H9 (cell line): ENCODE results near the gene UBP1. TPM values are rescaled to one million over a fixed set of nuclear protein-coding genes. Genes with fewer than 3 reads are reported as not detected.
A peak's percentile ranks its signal among the peaks of the same experiment; 100 is the strongest.

ENCODE experiments used
- DNase-seq: peaks from one replicate; pipeline ENCODE4 v3.0.0-alpha.2; 2017
- H2AFZ ChIP-seq: one replicate; pipeline ENCODE4 v1.6.1; 2013; ENCODE audit warnings: mild to moderate bottlenecking, low read length, control low read depth, moderate library complexity
- H2AK5ac ChIP-seq: 2 replicates; pipeline ENCODE4 v1.6.1; 2013; ENCODE audit warnings: low read length, control low read depth, mixed read lengths; ENCODE audit not compliant: insufficient read length
- H2BK120ac ChIP-seq: one replicate; pipeline ENCODE4 v1.6.1; 2013; ENCODE audit warnings: low read depth, mild to moderate bottlenecking, low read length, control low read depth, inconsistent platforms; ENCODE audit not compliant: poor library complexity, severe bottlenecking
- H2BK12ac ChIP-seq: 2 replicates; pipeline ENCODE4 v1.6.1; 2013; ENCODE audit warnings: low read length, control low read depth, mixed read lengths, low read depth; ENCODE audit not compliant: insufficient read length
- H2BK15ac ChIP-seq: 2 replicates; pipeline ENCODE4 v1.6.1; 2013; ENCODE audit warnings: low read depth, low read length, control low read depth
- H2BK20ac ChIP-seq: one replicate; pipeline ENCODE4 v1.6.1; 2013; ENCODE audit warnings: low read depth, mild to moderate bottlenecking, low read length, control low read depth, inconsistent platforms; ENCODE audit not compliant: poor library complexity, severe bottlenecking
- H2BK5ac ChIP-seq: 2 replicates; pipeline ENCODE4 v1.6.1; 2013; ENCODE audit warnings: low read length, control low read depth, mixed read lengths; ENCODE audit not compliant: insufficient read length
- H3K14ac ChIP-seq: 2 replicates; pipeline ENCODE4 v1.6.1; 2013; ENCODE audit warnings: low read length, control low read depth; ENCODE audit not compliant: insufficient read depth
- H3K18ac ChIP-seq: 2 replicates; pipeline ENCODE4 v1.6.1; 2013; ENCODE audit warnings: low read depth, mild to moderate bottlenecking, mixed read lengths, low read length, control low read depth; ENCODE audit not compliant: insufficient read length
- H3K23ac ChIP-seq: 2 replicates; pipeline ENCODE4 v1.6.1; 2013; ENCODE audit warnings: low read length, control low read depth, mixed read lengths, low read depth; ENCODE audit not compliant: insufficient read length
- H3K23me2 ChIP-seq: 2 replicates; pipeline ENCODE4 v1.6.1; 2013; ENCODE audit warnings: low read depth, mild to moderate bottlenecking, mixed read lengths, low read length, control low read depth; ENCODE audit not compliant: insufficient read length, poor library complexity, severe bottlenecking
- H3K27ac ChIP-seq: 2 replicates; pipeline ENCODE4 v1.5.1; 2013; ENCODE audit warnings: low read length, control low read depth, mixed read lengths, low read depth; ENCODE audit not compliant: insufficient read length
- H3K27me3 ChIP-seq: 2 replicates; pipeline ENCODE4 v1.6.1; 2013; ENCODE audit warnings: low read length, control low read depth, inconsistent platforms; ENCODE audit not compliant: insufficient read depth
- H3K4ac ChIP-seq: 2 replicates; pipeline ENCODE4 v1.6.1; 2013; ENCODE audit warnings: low read depth, mild to moderate bottlenecking, control low read depth, inconsistent platforms, low read length, moderate library complexity
- H3K4me1 ChIP-seq: 2 replicates; pipeline ENCODE4 v1.6.1; 2013; ENCODE audit warnings: low read length, control low read depth, inconsistent platforms; ENCODE audit not compliant: insufficient read depth
- H3K4me2 ChIP-seq: 2 replicates; pipeline ENCODE4 v1.6.1; 2013; ENCODE audit warnings: low read length, control low read depth, mixed read lengths; ENCODE audit not compliant: insufficient read length, insufficient read depth
- H3K56ac ChIP-seq: 2 replicates; pipeline ENCODE4 v1.6.1; 2013; ENCODE audit warnings: low read depth, mild to moderate bottlenecking, mixed read lengths, low read length, control low read depth; ENCODE audit not compliant: insufficient read length
- H3K79me1 ChIP-seq: 2 replicates; pipeline ENCODE4 v1.6.1; 2013; ENCODE audit warnings: low read depth, mild to moderate bottlenecking, moderate library complexity, low read length, control low read depth, inconsistent platforms; ENCODE audit not compliant: insufficient read depth, poor library complexity, severe bottlenecking
- H3K79me2 ChIP-seq: 2 replicates; pipeline ENCODE4 v1.6.1; 2013; ENCODE audit warnings: low read length, control low read depth, inconsistent platforms; ENCODE audit not compliant: insufficient read depth
- H3K9ac ChIP-seq: 2 replicates; pipeline ENCODE4 v1.6.1; 2013; ENCODE audit warnings: low read length, control low read depth, mixed read lengths; ENCODE audit not compliant: insufficient read length; ENCODE audit errors: extremely low read depth
- H3K9me3 ChIP-seq: one replicate; pipeline ENCODE4 v1.6.1; 2013; ENCODE audit warnings: low read depth, low read length, inconsistent platforms; ENCODE audit not compliant: control insufficient read depth
- H3T11ph ChIP-seq: one replicate; pipeline ENCODE4 v1.6.1; 2013; ENCODE audit warnings: mild to moderate bottlenecking, low read length, control low read depth, inconsistent platforms
- H4K20me1 ChIP-seq: one replicate; pipeline ENCODE4 v1.6.1; 2013; ENCODE audit not compliant: control insufficient read depth, insufficient read length, insufficient read depth
- H4K5ac ChIP-seq: 2 replicates; pipeline ENCODE4 v1.6.1; 2013; ENCODE audit warnings: low read depth, mild to moderate bottlenecking, mixed read lengths, low read length, control low read depth; ENCODE audit not compliant: insufficient read length
- H4K8ac ChIP-seq: replicated peaks from 2 replicates; pipeline ENCODE4 v1.6.1; 2013; ENCODE audit warnings: low read length, control low read depth, mixed read lengths, low read depth; ENCODE audit not compliant: insufficient read length
- H4K91ac ChIP-seq: 2 replicates; pipeline ENCODE4 v1.6.1; 2013; ENCODE audit warnings: low read depth, mild to moderate bottlenecking, moderate library complexity, mixed read lengths, low read length, control low read depth; ENCODE audit not compliant: insufficient read length
- H3K27ac Mint-ChIP-seq, 3 experiments: 2 replicates in 2 of 3; 3 replicates in 1 of 3; pipeline ENCODE4 v1.8.0; 2020 to 2021; ENCODE audit warnings: mixed read lengths in 3 of 3, mild to moderate bottlenecking in 1 of 3, moderate library complexity in 1 of 3
- H3K27me3 Mint-ChIP-seq: 2 replicates; pipeline ENCODE4 v1.8.0; 2021; ENCODE audit warnings: low read depth, mild to moderate bottlenecking, moderate library complexity, mixed read lengths
- H3K36me3 Mint-ChIP-seq, 3 experiments: 2 replicates in 2 of 3; 3 replicates in 1 of 3; pipeline ENCODE4 v1.8.0; 2020 to 2021; ENCODE audit warnings: low read depth in 3 of 3, mixed read lengths in 3 of 3; ENCODE audit not compliant: insufficient read depth in 1 of 3
- H3K4me1 Mint-ChIP-seq, 2 experiments: 2 replicates each; pipeline ENCODE4 v1.8.0; 2020; ENCODE audit warnings: mixed read lengths in 2 of 2
- H3K4me3 Mint-ChIP-seq, 2 experiments: 2 replicates in 1 of 2; 3 replicates in 1 of 2; pipeline ENCODE4 v1.8.0; 2020 to 2021; ENCODE audit warnings: mild to moderate bottlenecking in 2 of 2, mixed read lengths in 2 of 2, moderate library complexity in 1 of 2
- H3K9me3 Mint-ChIP-seq, 2 experiments: 2 replicates in 1 of 2; 3 replicates in 1 of 2; pipeline ENCODE4 v1.8.0; 2020; ENCODE audit warnings: mild to moderate bottlenecking in 2 of 2, mixed read lengths in 2 of 2, moderate library complexity in 1 of 2
- WGBS: extraction: QIAGEN DNeasy Blood & Tissue Kit; methylation state at CpG from one replicate; pipeline ENCODE4 v1.1.7; 2013; ENCODE audit warnings: missing lambda C conversion rate, low lambda C conversion rate, mixed read lengths; ENCODE audit not compliant: insufficient read length; ENCODE audit errors: extremely low coverage; 5-methylcytosine and 5-hydroxymethylcytosine counted together
- total RNA-seq: library from RNA; stranded (reverse); gene quantifications from 2 replicates; pipeline ENCODE4 v1.2.1, GENCODE V29; 2021
- TF ChIP-seq, protein P1 (sequence below): fragments of 200-600 bp; sonication (generic); conservative IDR thresholded peaks from 3 replicates; pipeline ENCODE4 v1.8.0; 2021; ENCODE audit warnings: antibody characterized with exemption, mild to moderate bottlenecking

UBP1 gene
- total RNA-seq, 1 experiment from 2014 or later, result 103 TPM

DNA sequence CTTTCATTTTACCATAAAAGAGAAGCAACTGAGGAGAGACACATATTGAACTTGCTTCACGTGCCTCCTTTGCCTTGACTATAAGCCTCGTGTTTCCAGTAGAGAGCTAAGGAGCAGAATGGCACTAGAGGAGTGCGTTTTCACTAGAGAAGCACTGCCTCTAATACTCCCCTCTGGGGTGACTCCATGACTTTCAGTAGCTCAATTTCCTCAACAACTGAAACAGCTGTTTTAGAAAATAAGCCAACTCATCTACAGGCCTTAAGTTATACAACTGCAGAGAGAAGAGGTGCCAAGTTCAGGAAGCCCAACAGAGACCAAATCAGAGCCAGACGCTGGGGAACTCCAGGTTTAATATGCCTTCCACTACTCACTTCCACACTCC lies 1.9 kb downstream of the UBP1 start:
- Histone ChIP-seq H2BK15ac (no peak overlapping the region), H3K27ac (no peak overlapping the region), H3K56ac (no peak overlapping the region), H2AK5ac (no peak overlapping the region), H3T11ph (no peak overlapping the region), H2BK20ac (no peak overlapping the region), H4K91ac (no peak overlapping the region), H2AFZ (no peak overlapping the region), H3K18ac (no peak overlapping the region), H3K14ac (no peak overlapping the region), H3K79me1 (no peaks in the 10 kb centered on the region), H2BK120ac (no peak overlapping the region), H4K5ac (no peak overlapping the region), H3K23ac (no peak overlapping the region), H3K23me2 (peaks cover 19% of the 10 kb centered on the region), H3K4ac (no peak overlapping the region), H3K27me3 (no peaks in the 10 kb centered on the region), H2BK5ac (no peak overlapping the region), H3K9ac (peak overlapping the region; percentile 94), H4K8ac (no peak overlapping the region), H3K9me3 (no peaks in the 10 kb centered on the region), H4K20me1 (no peaks in the 10 kb centered on the region), H3K4me2 (peak overlapping the region; percentile 94), H3K79me2 (peaks cover 48% of the 10 kb centered on the region; the same call in 1 of the 2 replicates), H2BK12ac (no peak overlapping the region), H3K4me1 (peaks cover 9% of the 10 kb centered on the region; the same call in 1 of the 2 replicates)
- WGBS, result no CpG with 5 or more reads among the region's 4 CpGs
- Mint-ChIP-seq H3K4me3 (peak overlapping the region; percentile 91 to 98), H3K36me3 (peaks cover 0 to 2% (median 0%) of the 10 kb centered on the region in 3 experiments; a peak in 2 of 7 replicates), H3K27me3 (no peaks in the 10 kb centered on the region; the same call in 1 of the 2 replicates), H3K9me3 (peaks cover 2% of the 10 kb centered on the region in 2 experiments; a peak in 2 of 5 replicates), H3K4me1 (peaks cover 34 to 46% of the 10 kb centered on the region in 2 experiments), H3K27ac (peak overlapping the region in 2 of 3 experiments; percentile 73 to 81; a peak in 6 of 7 replicates)
- TF ChIP-seq, protein P1, sequence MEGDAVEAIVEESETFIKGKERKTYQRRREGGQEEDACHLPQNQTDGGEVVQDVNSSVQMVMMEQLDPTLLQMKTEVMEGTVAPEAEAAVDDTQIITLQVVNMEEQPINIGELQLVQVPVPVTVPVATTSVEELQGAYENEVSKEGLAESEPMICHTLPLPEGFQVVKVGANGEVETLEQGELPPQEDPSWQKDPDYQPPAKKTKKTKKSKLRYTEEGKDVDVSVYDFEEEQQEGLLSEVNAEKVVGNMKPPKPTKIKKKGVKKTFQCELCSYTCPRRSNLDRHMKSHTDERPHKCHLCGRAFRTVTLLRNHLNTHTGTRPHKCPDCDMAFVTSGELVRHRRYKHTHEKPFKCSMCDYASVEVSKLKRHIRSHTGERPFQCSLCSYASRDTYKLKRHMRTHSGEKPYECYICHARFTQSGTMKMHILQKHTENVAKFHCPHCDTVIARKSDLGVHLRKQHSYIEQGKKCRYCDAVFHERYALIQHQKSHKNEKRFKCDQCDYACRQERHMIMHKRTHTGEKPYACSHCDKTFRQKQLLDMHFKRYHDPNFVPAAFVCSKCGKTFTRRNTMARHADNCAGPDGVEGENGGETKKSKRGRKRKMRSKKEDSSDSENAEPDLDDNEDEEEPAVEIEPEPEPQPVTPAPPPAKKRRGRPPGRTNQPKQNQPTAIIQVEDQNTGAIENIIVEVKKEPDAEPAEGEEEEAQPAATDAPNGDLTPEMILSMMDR, result no peak
- no peak for DNase-seq
